GM19452 (cell line): ENCODE results near the gene WDR11.
A peak's percentile ranks its signal among the peaks of the same experiment; 100 is the strongest.
"Not testable (repeated sequence)": the region's sequence is repeated elsewhere in the genome, so short reads cannot be mapped to it uniquely, and the experiment has no call there.

Experiments used
- ATAC-seq: cut with Tn5 transposase; IDR thresholded peaks from one replicate; pipeline ENCODE4 v1.9.1; 2021; ENCODE audit not compliant: unreplicated experiment

The WDR11 gene

GRCh38 chr10:120854388-120854787 lies 3.2 kb downstream of the WDR11 start:
- no peak for ATAC-seq

DNA sequence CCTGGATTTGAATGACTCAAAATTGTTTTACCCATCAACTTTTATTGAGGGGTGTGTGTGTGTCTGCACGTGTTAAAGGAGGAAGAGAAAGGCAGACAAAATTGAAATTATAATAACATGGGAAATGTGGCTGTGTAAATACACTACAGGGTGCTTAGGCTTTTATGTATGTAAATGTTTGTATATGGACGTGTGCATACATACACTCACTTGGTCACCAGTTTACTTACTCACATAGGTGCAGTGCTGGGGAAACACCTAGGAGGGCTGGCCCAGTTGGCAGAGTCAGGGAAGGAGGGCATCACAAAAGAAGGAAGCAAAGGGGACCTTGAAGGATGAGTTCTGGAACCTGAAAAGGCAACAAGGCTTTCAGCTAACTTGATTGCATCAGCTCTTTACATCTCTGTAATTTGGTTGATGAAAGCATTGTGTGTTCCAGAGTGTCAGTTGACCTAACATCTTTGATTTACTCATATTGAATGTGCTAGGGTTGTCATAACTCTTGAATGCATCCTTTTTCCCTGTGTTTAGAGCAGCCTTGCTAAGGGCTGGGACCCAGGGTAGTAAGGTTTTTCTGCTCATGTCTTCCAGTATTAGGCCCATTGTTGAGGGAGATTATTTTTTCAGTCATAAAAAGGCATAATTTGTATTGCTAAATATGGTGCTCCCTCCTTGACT lies 10.2 kb downstream of the WDR11 start:
- ATAC-seq, result no peak

DNA sequence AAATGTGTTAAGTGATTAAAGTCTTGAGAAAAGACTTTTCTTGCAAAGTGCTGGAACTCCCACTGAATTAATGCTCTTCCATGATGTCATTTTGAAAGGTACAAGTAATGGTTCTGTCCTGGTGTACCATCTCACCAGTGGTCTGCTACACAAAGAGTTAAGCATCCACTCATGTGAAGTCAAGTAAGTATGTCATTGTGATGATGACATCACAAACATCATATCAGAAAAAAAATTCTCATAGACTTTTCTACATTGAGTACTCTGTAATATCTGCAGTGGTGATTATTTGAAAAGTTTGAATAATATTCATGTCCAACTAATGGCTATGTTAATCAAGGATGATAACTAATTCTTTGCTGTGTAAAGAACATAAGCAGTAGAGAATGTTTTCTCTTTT lies 22.6 kb downstream of the WDR11 start:
- ATAC-seq, result no peak

DNA sequence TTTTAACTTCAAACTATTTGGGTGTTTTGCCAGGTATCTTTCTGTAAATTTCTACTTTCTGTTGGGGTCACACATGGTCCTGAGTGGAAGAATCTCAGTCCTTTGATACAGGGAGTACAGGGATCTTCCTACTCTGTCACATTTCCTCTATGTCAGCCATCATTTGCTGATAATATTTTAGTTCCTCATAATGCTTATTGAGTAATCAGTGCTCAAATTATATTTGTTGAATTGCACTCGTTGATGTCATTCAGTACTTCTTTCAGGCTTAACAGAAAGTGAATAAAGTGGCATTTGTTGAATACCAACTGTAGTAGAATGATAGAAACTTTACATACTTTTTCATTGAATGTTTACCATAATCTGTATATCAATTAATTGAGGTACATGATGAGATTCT lies 31.9 kb downstream of the WDR11 start:
- no peak for ATAC-seq

DNA sequence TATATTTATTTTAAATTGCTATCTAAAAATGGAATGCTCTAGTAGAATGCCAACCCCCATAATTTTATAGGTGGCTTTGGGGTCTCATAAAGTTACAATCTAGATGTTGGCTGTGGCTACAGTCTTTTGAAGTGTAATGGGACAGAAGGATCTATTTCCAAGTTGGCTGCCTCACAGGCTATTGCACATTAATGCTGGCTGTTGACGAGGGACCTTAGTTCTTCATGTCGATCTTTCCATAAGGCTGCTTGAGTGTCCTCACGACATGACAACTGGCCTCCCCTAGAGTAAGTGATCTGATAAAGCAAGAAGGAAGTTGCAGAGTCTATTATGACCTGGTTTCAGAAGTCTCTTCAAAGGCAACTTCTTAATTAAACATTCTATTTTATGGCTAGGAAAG lies 36.3 kb downstream of the WDR11 start:
- no peak for ATAC-seq

- no peak for ATAC-seq
These were observed 40.2 kb downstream of the WDR11 start for GRCh38 chr10:120891365-120891764.

DNA sequence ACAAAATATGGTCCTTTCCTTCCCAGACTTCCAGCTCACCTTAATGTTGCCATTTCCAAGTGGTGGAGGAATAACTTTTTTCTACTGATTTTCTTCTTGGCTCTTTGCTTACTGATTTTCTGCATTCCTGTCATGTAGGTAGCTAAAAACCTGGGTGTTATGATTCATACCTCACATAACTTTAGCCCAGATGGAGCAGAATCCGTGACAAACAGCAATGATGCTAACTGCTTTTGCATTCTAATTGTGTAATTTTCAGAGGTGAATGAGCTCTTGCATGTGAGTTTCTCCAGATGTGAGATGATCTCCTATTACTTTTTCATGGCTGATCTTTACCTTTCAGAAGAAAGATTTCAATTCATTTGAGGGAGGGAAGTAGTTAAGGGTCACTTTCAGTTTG lies 43.4 kb downstream of the WDR11 start:
- ATAC-seq, result no peak

DNA sequence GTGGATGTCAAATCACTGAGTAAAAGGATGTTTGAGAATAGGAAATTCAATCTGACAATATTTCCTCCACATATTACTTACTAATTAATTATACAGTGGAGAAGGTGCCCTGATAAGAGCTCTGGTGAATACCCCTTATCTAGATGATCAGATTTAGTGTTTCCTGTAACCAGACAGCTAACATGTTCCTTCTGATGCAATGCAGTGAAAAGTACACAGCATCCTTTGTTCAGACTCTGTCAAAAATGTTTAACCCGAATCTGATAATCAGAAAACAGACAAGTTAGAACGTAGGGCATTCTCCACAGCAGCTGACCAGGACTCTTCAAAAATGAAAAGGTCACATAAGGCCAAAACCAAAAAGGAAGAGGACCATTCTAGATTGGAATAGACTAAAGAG lies 46.2 kb downstream of the WDR11 start:
- no peak for ATAC-seq

DNA sequence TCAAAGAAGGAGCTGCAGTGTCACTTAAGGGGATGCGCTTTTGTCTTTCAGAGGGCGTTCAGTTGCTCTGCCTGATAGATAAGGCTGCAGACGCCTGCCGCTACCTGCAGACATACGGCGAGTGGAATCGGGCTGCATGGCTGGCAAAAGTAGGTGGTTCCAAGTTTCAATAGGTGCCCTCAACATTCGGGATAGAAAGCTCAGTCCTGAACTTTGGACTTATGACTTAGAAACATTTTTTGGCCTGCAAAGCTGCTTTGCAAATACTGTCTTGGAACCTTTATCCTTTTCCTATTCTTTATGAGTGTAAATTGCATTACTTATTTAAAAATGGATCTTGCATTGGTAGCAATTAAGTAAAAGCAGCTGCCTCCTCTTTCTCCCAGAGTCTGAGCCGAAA lies 54.1 kb downstream of the WDR11 start:
- ATAC-seq, result no peak

DNA sequence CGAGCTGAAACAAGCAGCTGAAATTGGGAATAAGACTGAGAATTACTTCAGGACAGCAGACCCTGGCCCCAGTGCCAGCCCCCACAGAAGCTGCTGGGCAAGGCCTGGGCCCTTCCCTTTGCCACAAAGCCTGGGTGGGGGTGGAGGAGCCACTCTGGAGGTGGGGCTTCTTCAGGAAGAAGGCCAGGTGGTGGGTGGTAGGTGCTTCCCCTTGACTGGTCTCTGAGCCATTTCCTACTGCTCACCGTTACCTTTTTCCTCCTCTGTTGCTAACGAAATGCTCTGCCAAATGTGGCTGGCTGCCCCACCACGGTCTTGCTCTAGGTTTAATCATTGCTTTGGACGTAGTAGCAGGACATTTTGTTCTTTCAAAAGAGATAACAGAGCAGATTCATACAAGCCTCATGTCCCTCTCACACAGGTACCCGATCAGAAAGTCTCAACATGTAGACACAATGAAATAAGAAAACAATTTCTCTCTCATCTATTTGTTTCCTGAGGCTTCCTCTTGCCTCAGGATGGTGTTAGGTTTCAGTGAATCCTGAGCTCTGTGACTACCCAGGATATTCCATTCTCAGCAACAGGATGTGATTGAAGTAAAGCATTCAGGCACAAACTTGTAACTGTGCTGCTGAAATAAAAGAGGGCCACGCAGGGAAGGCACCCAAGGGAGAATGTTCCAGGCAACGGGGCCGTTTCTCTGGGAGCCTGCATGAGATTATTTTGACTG lies 66.5 kb downstream of the WDR11 start:
- no peak for ATAC-seq

GRCh38 chr10:120923886-120924285 lies 72.7 kb downstream of the WDR11 start:
- ATAC-seq, result not testable (repeated sequence)

- no peak for ATAC-seq
These were observed 75.4 kb downstream of the WDR11 start for GRCh38 chr10:120926611-120927010.

GRCh38 chr10:120927352-120927751 lies 76.2 kb downstream of the WDR11 start:
- no peak for ATAC-seq

- no peak for ATAC-seq
These were observed 78.0 kb downstream of the WDR11 start for GRCh38 chr10:120929166-120929565.

DNA sequence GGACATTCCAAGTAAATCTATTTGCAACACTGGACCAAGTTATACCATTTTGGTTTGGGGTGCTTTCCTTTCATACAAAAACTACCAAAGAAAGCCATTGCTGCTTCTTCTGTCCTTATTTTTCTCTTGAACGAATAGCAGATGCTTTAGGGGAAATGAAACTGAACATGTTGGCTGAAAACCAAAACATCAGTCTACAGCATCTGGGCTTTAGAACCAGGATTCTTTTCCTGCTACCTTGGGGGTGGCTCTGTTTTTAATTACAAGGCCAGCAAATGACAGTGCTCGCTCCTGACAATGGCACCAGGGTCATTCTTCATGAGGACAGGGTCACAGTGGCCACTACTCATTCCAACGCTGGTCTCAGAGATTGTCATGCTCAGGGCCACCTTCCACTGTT lies 80.3 kb downstream of the WDR11 start:
- no peak for ATAC-seq

DNA sequence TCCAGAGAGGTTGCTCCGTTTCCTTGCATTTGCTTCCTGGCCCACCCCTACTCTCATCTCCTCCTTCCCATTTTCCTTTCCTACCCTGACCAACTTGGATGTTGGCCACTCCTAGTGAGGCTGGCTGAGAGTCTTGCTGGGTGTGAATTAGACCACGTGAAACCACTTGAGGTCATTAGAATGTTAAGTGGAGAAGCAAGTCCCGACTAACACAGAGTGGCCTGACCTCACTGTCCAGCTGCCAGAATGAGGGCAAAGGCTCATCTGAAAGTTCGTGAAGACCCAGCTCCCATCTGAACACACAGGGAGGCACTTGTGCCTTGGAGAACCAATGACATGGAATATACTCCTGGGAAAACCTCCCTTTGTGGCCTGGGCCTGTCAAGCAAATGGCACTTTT lies 80.8 kb downstream of the WDR11 start:
- ATAC-seq, result no peak

- no peak for ATAC-seq
These were observed 87.7 kb downstream of the WDR11 start for GRCh38 chr10:120938822-120939221.

GRCh38 chr10:120940299-120940900 lies 89.2 kb downstream of the WDR11 start:
- no peak for ATAC-seq

- ATAC-seq, result no peak
These were observed 90.3 kb downstream of the WDR11 start for GRCh38 chr10:120941501-120941900.

DNA sequence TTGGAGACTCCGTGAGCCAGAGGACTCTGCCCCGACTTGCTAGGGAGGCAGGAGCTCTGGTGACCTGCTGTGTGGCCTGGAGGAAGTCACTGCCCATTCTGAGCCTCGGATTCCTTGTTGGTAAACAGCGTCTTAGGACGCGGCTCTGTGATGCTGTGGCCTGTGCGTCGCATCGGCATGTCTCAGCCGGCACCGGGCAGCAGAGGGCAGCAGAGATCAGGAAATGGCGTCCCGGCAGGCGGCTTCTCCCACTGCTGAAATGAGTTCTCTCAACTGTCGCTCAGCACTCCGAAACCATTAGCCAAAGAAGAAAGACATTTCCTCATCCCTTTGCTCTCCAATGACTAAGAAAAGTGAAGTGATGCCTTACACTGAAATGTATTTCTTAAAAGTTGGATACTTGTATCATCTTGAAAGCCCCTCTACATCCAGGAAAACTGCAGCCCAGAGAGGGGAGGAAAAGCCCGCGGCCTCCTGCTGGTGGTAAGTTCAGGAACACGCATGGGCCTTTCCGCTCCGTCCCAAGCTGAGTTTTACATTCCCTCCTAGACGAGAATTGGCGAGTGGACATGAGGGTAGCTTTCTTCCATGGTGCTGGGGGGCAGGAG lies 91.7 kb downstream of the WDR11 start:
- ATAC-seq, result peak; percentile 95

DNA sequence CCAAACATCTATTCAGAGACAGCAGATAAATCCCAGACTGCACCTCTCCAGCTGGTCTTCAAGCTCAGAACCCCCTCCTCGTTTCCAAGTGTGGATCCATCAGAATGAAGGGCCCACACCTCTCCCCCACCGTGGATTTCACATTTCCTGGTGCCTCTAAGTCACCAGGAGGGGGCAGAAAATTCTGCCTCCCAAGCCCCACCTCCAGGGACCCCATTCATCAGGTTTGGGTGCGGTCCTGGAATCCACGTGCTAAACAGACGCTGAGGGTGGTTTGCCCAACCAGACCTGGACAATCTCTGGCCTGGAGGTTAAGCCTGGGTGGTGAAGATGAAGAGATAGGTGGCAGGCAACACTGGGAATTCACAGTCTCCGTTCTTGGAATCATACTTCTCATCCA lies 92.4 kb downstream of the WDR11 start:
- no peak for ATAC-seq

DNA sequence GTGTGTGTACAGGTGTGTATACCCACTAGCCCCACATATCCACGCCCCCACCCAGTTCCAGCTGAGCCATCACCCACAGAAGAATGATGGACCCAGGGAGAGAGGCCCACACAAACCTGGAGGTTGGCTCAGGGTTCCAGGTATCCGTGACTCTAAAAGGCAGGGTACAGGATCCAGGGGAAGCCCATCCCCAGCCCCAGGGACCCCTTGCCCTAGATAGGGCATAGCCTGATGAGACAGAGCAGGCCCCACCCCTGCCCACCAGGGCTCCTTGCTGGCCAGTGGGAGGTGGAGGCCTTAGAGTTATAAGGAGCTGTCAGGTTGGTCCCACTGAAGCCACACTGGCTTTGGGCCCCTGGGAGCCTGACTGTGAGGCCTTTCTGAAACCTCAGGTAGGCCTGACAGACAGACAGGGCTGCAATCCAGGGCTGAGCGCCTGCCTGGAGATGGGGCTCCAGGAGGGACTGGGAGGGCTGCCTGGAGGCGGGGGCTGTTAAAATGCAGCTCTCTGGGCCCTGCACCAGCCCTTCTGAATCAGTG lies 93.5 kb downstream of the WDR11 start:
- ATAC-seq, result no peak
